Epithelial cell of esophagus (primary cell): Measurements from ENCODE around the gene SMARCD1.

Experiments
- DNase-seq: peaks from one replicate; pipeline ENCODE4 v3.0.0; 2010; ENCODE audit warnings: low read depth
- H3K4me3 ChIP-seq: 2 replicates; pipeline ENCODE4 v1.5.1; 2011; ENCODE audit warnings: mild to moderate bottlenecking, low read length, control low read depth
- CTCF ChIP-seq: IDR thresholded peaks from 2 replicates; pipeline ENCODE4 v1.5.1; 2011; ENCODE audit warnings: low read depth, mild to moderate bottlenecking, low read length, control low read depth, inconsistent platforms; ENCODE audit not compliant: insufficient read depth; ENCODE audit errors: missing control alignments

SMARCD1 gene

GRCh38 chr12:50061171-50061570 is 24.0 kb upstream of the SMARCD1 start:
- H3K4me3 ChIP-seq, result no peak overlapping the region
- TF ChIP-seq CTCF, result no peak
- no peak for DNase-seq

- H3K4me3 ChIP-seq, result no peak overlapping the region
- no peak for DNase-seq
- no peak for TF ChIP-seq CTCF
Observed at GRCh38 chr12:50061946-50062686, 23.0 kb upstream of the SMARCD1 start.

GRCh38 chr12:50062728-50063460 is 22.2 kb upstream of the SMARCD1 start:
- no peak overlapping the region for H3K4me3 ChIP-seq
- TF ChIP-seq CTCF, result no peak
- DNase-seq, result no peak

- no peak for TF ChIP-seq CTCF
- DNase-seq, result no peak
- no peak overlapping the region for H3K4me3 ChIP-seq
Observed at GRCh38 chr12:50065726-50066310, 19.3 kb upstream of the SMARCD1 start.

GRCh38 chr12:50066402-50066801 is 18.7 kb upstream of the SMARCD1 start:
- peak; percentile 33 for DNase-seq
- no peak overlapping the region for H3K4me3 ChIP-seq

GRCh38 chr12:50069069-50069468 is 16.1 kb upstream of the SMARCD1 start:
- H3K4me3 ChIP-seq, result no peak overlapping the region
- no peak for TF ChIP-seq CTCF
- no peak for DNase-seq

More at GRCh38 chr12:50066402-50066801, 18.7 kb upstream of the SMARCD1 start:
- no peak for TF ChIP-seq CTCF
